SKM-1 treated with dmso at 0.1 percent for 144 hours (cell line): ENCODE data around the gene LCN10.
"Not testable (repeated sequence)": the region's sequence is repeated elsewhere in the genome, so short reads cannot be mapped to it uniquely, and the experiment has no call there.

Experiments
- DNase-seq: peaks from one replicate; lab custom pipeline; 2025; ENCODE audit not compliant: unreplicated experiment; lab: John Stamatoyannopoulos, UW

LCN10 gene

GRCh38 chr9:136721339-136722092, 21.2 kb downstream of the LCN10 start:
- DNase-seq: no peak

GRCh38 chr9:136720898-136721338, 21.8 kb downstream of the LCN10 start:
- DNase-seq: no peak

- DNase-seq: no peak
These were observed 22.4 kb downstream of the LCN10 start for GRCh38 chr9:136720251-136720897.

- peak; percentile 19 for DNase-seq
These were observed 23.4 kb downstream of the LCN10 start for GRCh38 chr9:136719195-136719880.

DNA sequence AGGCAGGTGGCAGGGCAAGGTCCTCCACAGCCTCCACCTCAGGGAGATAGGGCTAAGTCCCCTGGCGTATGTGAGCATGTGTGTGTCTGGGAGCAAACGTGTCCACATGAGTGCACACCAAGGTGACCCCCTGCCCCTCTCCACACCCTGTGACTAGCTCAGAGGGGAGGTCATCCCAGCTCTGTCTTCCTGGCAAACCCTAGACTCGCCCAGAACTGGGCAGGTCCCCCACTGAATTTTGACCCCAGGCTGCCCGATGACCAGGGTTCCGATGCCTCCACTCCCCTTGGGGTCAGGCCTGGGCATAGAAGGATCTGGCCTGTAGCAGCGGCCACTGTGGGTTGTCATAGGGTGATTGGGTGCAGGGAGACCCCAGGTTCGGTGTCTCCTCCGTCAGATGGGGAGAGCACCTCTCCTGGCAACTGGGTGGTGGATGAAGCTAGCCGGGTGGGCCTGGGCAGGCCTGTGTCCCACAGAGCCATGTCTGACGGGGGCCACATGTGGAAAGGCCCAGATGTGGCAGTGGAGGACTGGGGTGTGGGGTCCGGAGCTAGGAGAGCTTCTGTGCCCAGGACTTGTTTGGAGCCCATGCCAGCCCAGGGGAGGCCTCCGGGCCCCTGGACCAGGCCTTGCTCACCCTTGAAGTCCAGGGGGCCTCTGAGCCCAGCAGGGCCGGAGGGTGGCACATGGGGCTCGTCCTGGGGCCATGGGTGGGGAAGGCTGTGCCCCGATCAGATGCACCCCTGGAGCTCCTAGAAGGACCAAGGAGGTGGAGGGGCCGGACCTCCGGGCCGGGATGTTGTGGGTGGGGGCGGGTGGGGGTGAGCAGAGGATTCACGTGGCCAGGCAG, 24.2 kb downstream of the LCN10 start:
- no peak for DNase-seq

DNA sequence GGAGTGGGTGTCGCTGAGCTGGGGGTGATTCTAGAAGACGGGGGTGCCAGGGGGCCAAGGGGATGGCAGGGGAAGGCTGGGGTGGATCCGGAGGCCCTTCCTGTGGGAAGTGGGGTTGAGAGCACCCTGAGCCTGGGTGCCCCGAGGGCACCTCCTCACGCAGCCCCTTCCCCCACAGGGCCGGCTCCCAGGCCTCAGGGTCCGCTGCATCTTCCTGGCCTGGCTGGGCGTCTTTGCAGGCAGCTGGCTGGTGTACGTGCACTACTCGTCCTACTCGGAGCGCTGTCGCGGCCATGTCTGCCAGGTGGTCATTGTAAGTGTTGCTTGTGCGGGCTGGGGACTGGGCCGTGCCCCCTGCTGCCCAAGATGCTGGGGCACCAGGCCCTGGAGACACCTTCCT, 25.3 kb downstream of the LCN10 start:
- no peak for DNase-seq

- no peak for DNase-seq
These were observed 27.9 kb downstream of the LCN10 start for GRCh38 chr9:136714893-136715274.

DNA sequence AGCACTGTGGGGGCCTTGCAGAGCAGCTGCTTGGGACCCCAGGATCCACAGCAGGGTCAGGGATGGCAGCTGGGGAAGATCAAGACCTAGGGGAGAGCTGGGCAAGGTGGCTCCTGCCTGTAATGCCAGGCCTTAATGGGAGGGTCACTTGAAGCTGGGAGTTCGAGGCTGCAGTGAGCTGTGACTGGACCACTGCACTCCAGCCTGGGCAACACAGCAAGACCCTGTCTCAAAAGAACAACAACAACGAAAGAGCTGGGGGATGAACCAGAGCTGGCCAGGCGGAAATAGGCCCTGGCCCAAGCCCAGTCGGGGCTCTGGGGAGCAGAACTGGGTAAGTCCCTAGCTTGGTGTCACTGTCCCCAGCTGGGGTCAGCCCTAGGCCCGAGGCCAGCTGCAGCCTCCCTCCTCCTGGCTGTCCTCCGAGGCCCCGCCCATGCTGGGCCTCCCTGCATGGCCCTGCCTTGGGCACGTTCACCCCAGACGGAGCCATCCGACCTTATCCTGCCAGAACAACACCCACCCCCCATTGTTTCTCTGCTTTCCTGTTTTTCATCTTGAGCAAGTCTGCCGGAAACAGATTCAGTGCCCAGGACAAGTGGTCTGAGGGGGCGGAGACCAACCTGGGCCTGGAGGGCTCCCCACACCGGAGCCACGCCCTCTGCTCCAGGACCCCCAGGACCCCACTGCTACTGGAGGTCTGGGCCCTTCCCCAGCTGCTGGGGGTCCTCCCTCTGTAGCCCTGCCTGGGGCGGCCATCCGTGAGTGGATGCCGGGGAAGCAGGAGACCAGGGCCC, 28.4 kb downstream of the LCN10 start:
- DNase-seq: no peak

DNA sequence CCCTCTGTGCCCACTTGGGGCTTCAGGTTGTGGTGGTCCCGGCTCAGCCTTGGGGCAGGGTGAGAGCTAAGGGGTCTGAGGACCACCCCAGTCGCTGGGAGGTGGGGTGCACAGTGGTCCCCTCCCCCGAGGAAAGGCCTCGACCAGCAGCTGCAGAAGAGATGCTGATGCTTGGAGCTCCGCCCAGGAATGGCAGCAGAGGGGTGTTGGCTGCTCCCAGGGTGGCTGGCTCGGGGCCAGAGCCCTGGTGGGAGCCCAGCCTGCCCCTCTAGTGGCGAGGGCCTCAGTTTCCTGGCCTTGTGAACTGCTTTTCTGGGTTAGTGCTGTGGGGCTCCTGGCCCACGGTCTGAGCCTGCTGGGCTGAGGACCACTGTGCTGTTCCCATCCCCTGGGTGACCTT, 29.2 kb downstream of the LCN10 start:
- DNase-seq: no peak

DNA sequence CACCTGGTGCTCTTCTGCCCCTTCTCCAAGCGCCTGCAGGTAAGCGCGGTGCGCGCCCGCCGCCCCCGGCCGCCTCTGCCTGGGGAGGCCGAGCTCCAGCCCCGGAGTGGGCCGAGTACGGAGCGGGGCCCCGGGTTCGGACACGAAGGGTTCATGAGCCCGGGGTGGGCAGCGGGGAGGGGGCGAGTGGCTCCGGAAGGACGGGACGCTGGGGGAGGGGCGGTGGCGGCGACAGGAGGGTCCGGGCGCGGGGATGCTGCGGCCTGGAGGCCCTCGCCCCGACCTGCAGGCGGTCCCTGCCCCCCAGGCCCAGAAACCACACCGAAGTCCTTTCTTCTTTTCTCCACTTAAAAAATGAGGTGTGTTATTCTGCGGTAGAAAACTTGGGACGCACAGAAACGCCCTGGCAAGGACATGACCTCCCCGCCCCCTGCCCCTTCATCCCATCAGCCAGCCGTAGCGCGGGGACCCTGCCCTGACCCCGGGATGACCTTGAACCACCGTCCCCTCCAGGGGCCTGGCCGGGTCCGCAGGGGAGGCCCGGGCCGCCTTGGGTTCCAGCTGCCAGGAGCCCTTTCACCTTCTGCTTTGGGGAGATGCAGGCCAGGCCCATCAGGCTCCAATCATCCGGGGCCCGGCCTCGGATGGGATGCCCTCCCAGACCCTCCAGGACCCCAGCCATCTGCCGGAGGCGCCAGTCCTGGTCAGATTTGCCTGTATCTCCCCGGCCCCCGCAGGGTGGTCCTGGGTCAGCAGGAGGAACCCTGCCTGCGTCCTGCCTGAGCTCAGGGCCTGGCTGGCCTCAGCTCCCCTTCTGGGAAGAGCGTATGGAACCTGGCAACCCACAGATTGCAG, 29.8 kb downstream of the LCN10 start:
- DNase-seq: no peak

DNA sequence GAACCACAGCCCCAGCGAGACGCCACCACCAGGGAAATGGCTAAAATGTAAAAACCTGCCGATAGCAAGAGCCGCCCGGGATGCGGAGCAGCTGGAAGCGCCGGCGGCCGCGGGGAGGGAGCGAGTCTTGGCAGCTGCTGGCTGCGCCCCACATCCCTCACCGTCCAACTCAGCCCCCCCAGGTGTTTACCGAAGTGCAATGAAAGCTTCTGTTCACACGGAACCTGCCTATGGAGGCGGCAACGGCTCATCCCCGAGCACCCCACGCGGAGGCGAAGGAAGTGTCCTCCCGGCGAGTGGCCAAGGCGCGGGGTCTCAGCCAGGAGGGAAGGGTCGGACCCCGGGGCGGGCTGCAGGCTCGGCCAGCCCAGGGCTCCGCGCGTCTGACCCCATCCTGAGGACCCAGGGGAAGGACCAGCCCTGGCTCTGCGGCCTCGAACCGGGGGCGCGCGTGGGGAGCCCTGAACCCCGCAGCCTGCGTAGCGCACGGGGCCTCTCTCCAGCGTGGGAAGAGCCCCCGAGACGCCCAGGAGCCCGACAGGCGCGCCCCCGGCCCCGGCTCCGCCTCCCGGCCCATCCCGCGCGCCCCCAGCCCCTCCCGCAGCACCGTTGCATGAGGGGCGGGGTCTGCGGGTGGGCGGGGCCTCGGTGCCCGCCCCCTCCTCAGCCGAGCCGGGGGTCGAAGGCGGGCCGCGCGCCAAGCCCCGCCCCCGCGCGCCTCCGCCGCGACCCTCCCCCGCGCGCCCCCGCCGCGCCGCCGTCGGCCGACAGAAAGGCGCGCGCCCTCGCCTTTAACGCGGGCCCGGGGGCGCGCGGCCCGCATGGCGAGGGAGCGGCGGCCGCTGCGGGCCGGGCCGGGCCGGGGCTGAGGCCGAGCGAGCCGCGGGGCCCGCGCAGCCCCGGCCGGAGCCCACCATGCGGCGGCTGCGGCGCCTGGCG, 30.7 kb downstream of the LCN10 start, which contains the start of gene DIPK1B:
DIPK1B (plus strand) TSS at position 822 of the 939 bp plus-strand sequence; CDS start at position 916, 94 bp downstream.
- no peak for DNase-seq

DNA sequence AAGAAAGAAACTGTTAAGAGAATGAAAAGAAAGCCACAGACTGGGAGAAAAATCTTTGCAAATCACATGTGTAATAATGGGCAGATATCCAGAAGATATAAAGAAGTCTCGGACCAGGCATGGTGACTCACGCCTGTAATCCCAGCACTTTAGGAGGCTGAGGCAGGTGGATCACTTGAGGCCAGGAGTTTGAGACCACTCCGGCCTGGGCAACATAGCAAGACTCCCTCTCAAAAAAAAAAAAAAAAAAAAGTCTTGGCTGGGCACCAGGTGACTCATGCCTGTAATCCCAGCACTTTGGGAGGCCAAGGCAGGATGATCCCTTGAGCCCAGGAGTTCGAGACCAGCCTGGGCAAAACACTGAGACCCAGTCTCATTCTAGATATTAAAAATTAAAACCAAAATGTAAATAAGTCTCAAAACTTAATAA, 31.5 kb downstream of the LCN10 start:
- not testable (repeated sequence) for DNase-seq

DNA sequence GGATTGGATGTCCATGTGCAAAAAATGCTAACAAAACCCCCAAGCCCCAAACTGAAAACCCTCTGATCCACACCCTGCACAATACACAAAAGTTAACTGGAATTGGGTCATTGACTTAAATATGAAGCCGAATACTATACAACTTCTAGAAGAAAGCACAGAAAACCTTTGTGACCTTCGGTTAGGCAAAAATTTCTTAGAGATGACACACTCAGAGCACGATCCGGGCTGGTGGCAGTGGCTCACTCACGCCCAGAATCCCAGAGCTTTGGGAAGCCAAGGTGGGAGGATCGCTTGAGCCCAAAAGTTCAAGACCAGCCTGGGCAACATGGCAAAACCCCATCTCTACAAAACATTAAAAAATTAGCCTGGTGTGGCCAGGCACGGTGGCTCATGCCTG, 32.2 kb downstream of the LCN10 start:
- DNase-seq: no peak

DNA sequence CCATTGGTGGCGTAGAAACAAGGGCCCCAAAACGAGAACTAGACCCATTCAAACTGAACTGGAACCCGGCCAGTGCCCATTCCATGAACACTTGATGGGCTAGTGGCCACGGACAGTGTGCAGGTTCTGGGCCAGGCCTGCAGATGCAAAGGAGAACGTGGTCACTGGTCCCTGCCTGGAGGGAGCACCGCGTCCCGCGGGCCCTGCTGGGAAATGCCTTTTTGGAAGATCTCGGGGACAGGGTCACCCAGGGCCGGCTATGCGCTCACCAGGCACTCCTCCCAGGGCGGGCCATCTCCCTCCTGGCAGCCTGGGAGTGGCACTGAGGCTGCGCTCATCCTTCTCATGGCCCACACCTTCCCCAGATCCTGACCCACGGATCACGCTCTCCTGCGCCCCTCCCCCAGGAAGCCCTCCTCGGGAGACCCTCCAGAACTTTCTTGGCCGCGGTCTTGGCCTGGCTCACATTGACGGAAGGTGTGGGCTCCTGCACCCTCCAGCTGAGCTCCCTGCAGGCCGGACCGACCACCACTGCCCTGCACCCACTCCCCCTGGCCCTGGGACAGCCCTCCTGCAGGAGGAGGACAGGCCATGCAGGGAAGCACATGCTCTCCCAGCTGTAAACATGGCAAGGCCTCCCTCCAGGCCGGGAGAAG, 33.2 kb downstream of the LCN10 start:
- DNase-seq: no peak

DNA sequence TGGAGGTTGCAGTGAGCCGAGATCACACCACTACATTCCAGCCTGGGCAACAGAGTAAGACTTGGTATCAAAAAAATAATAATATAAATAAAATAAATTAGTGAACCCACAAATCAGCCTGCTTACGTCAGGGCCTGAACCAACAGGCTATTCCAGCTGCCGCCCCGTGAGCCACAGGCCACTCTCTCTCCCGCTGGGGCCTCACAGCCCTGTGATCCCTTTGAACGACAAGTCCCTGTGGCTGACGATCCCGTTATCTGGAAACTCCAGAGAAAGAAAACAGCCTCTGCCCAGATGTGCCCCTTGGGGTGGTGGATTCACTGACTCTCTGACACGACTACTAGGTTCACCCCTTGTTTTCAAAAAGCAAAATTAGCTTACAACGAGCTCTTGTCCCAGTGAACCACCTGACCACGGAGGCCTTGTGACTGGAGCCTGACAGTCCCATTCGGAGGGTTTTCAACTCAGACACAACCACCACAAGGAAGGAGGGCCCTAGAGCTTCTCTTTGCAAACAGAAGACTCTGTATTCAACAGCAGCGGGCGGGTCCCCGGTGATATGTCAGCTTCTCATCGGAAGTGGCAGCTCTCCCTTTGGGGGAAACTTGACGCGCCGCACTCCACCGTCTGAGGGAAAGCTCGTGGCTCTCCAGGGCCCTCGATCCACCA, 34.8 kb downstream of the LCN10 start:
- no peak for DNase-seq

DNA sequence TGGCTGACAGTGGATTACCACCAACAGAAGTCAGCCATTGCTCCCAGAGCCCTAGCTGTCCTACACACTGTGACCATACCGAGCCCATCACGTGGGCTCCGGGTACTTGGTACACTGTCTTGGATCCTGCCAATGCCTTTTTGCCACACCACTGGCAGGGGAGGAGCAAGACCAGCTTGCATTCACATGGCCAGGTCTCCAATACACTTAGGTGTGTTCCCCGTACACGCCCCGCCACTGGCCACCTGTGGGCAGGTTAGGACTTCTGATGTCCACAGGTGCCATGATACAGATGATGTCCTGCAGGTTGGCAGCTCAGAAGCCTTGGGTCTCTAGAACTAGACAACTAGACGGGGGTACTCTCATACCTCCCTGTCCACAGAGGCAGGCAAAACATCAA, 35.7 kb downstream of the LCN10 start:
- no peak for DNase-seq

- peak; percentile 60 for DNase-seq
These were observed 37.2 kb downstream of the LCN10 start for GRCh38 chr9:136705564-136705963.
